Measurements from ENCODE around the gene ABCC4.

ABCC4 gene

DNA sequence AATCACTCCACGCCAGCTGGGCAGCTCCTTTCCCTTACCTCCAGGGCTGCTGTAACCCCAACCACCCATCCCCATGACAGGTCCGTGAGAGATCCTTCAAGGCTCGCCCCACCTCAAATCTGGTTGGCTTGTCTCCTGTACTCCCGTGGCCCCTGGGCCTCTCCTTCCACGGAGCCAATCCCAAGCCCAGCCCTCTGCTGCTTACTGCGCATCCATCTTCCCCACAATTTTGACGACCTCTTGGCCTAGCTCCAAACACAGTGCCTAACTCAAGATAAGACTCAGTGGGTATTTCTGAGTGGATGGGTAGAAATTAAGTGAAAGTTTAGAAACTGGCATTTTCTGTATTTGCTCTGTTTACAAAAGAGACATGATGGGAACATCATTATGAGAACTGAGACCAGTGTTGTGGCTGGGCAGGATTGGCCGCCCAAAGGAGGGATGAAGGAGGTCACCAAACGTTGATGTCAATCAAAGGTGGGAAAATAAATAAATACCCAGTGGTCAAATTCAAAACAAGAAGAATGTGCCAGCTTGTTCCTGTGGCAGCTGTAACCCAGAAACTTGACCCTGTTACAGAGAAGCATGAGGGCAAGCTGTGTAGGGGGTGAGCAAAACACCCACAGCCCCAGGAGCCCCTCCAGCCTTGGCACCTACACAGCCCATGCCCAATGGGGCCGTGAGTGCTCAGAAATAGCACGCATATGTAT is 162.2 kb downstream of the ABCC4 start:
- Mint-ChIP-seq H3K27ac (no peak overlapping the region), H3K4me3 (no peak overlapping the region)

DNA sequence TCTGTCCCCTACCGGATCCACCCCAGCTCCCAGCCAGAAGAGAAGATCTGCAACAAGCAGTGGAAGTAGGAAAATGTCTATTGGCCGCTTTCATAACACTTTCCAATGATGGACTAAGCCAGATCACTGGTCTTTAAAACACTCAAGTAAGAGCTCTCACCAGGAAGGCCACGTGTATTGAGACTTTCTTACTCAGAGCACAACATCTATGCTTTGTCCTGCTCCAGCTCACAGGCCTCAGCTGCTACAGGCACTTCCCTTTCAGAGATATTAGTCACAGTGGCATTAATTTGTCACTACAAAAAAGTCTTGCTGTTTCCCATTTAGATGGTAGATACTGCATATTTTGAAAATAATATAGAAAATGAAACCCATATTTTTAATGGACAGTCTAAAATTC is 164.2 kb downstream of the ABCC4 start:
- H3K4me3 Mint-ChIP-seq = no peak overlapping the region

More for the DNA sequence above, 162.2 kb downstream of the ABCC4 start:
- Mint-ChIP-seq H3K36me3 (ENCODE audit: low read depth) (no peaks in the 10 kb centered on the region), H3K4me1 (ENCODE audit: low read depth) (peaks cover 3% of the 10 kb centered on the region), H3K9me3 (no peaks in the 10 kb centered on the region), H3K27me3 (ENCODE audit: low read depth) (no peaks in the 10 kb centered on the region)

GRCh38 chr13:95136638-95137037 is 164.6 kb downstream of the ABCC4 start:
- peaks cover 3% of the 10 kb centered on the region for H3K4me1 Mint-ChIP-seq (ENCODE audit: low read depth)
- no peaks in the 10 kb centered on the region for H3K27me3 Mint-ChIP-seq (ENCODE audit: low read depth)
- H3K27ac Mint-ChIP-seq = no peak overlapping the region
- H3K4me3 Mint-ChIP-seq = no peak overlapping the region
- H3K9me3 Mint-ChIP-seq = no peaks in the 10 kb centered on the region
- H3K36me3 Mint-ChIP-seq (ENCODE audit: low read depth) = no peaks in the 10 kb centered on the region

More for the DNA sequence above, 164.2 kb downstream of the ABCC4 start:
- Mint-ChIP-seq H3K9me3 (no peaks in the 10 kb centered on the region), H3K27me3 (ENCODE audit: low read depth) (no peaks in the 10 kb centered on the region), H3K36me3 (ENCODE audit: low read depth) (no peaks in the 10 kb centered on the region), H3K27ac (no peak overlapping the region), H3K4me1 (ENCODE audit: low read depth) (peaks cover 3% of the 10 kb centered on the region)

DNA sequence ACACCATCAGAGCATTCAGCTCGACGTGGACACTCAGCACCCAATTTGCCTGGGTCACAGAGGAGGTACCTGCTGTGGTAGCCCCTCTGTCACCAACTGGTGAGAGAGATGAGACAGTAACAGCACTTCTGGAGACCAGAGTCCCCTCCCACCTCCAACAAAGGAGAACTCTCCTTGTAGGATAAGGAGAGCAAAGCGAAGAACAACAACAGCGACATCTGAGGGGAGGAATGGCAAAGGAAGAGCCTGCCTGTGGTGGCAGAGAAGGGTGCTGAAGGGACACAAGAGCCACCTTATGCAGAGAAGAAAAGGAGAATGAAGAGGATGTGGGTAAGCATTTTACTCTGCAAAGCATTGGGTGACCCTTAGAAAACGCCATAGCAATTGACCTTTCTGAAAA is 167.8 kb downstream of the ABCC4 start:
- Mint-ChIP-seq H3K9me3 (no peaks in the 10 kb centered on the region), H3K4me3 (no peak overlapping the region), H3K27ac (no peak overlapping the region)

DNA sequence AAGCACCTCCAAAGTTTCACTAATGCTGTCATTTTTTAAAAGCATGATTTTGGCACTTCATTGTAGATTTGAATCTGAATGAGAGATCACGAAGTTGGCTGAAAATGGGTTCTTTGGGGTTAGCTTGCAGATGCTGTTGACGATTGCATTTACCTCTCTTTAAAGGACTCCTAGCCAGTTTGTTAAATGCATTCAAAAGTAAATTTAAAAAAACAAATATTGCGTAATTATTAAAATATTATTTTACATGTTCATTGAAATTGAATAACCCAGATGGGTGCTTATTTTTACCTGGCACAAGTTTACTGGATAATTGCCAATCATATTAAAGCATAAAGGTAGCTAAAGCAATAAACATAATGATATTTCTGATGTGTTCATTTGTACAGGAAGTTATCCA is 172.2 kb downstream of the ABCC4 start:
- H3K9me3 Mint-ChIP-seq = no peaks in the 10 kb centered on the region
- no peak overlapping the region for H3K4me3 Mint-ChIP-seq
- no peaks in the 10 kb centered on the region for H3K27me3 Mint-ChIP-seq (ENCODE audit: low read depth)
- H3K36me3 Mint-ChIP-seq (ENCODE audit: low read depth) = no peaks in the 10 kb centered on the region
- no peak overlapping the region for H3K27ac Mint-ChIP-seq
- H3K4me1 Mint-ChIP-seq (ENCODE audit: low read depth) = no peaks in the 10 kb centered on the region

More for the DNA sequence above, 167.8 kb downstream of the ABCC4 start:
- Mint-ChIP-seq H3K4me1 (ENCODE audit: low read depth) (peaks cover 3% of the 10 kb centered on the region), H3K27me3 (ENCODE audit: low read depth) (no peaks in the 10 kb centered on the region), H3K36me3 (ENCODE audit: low read depth) (no peaks in the 10 kb centered on the region)

DNA sequence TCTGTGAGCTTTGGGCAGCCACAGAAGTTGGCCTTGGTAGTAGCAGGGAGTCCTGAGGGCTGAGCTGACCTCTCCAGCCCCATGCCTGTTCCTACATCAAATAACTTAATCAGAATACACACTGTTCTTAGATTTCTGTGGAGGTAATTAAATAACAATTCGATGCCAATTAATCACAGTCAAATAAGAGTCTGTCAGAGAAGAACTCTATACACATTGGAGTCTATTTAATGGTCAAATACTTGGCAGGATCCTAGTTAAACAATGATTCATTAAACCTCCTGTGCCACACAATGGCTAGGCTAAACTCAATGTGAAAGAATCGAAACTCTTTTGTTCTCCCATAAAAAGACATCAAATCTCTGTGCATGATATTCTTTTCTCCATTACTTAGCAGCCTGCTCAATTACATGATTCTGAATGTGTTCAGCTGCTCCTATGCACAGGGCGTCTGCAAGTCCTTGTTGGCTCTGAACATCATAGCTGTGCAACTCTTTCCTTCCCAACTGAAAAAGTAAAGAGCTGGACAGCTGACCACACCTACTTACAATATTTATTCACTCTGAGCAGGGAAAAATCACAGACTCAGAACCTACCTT is 173.1 kb downstream of the ABCC4 start:
- no peaks in the 10 kb centered on the region for H3K9me3 Mint-ChIP-seq
- H3K4me3 Mint-ChIP-seq = no peak overlapping the region
- H3K36me3 Mint-ChIP-seq (ENCODE audit: low read depth) = no peaks in the 10 kb centered on the region
- H3K27me3 Mint-ChIP-seq (ENCODE audit: low read depth) = no peaks in the 10 kb centered on the region
- no peak overlapping the region for H3K27ac Mint-ChIP-seq
- no peaks in the 10 kb centered on the region for H3K4me1 Mint-ChIP-seq (ENCODE audit: low read depth)

GRCh38 chr13:95124959-95125358 is 176.3 kb downstream of the ABCC4 start:
- Mint-ChIP-seq H3K27ac (no peak overlapping the region), H3K27me3 (ENCODE audit: low read depth) (no peaks in the 10 kb centered on the region), H3K9me3 (no peaks in the 10 kb centered on the region), H3K4me3 (no peak overlapping the region), H3K4me1 (ENCODE audit: low read depth) (peaks cover 6% of the 10 kb centered on the region), H3K36me3 (ENCODE audit: low read depth) (peaks cover 2% of the 10 kb centered on the region)

- Mint-ChIP-seq H3K4me3 (no peak overlapping the region), H3K9me3 (no peaks in the 10 kb centered on the region), H3K36me3 (ENCODE audit: low read depth) (peaks cover 2% of the 10 kb centered on the region), H3K4me1 (ENCODE audit: low read depth) (peaks cover 6% of the 10 kb centered on the region), H3K27me3 (ENCODE audit: low read depth) (no peaks in the 10 kb centered on the region), H3K27ac (no peak overlapping the region)
Measured at GRCh38 chr13:95123726-95124125, 177.5 kb downstream of the ABCC4 start.

DNA sequence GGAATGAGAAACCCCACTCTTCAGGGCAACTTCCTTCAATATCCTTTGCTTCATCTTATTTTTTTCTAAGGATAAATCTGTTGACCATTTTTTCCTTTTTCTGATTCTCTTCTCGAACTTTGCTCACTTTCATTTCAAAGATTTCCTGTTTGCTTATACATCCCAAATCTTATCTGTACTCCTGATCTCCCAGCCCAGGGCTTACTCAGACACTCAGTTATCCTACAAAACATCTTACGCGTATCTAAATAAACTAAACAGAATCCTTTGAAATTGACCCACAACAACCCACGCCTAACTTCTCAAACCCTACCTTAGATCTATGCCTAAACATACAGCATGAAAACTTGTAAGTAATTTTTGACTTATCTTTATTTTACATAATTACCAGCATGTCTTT is 179.2 kb downstream of the ABCC4 start:
- peaks cover 2% of the 10 kb centered on the region for H3K36me3 Mint-ChIP-seq (ENCODE audit: low read depth)
- no peak overlapping the region for H3K27ac Mint-ChIP-seq
- H3K4me3 Mint-ChIP-seq = no peak overlapping the region
- no peaks in the 10 kb centered on the region for H3K9me3 Mint-ChIP-seq
- H3K4me1 Mint-ChIP-seq (ENCODE audit: low read depth) = peaks cover 6% of the 10 kb centered on the region
- H3K27me3 Mint-ChIP-seq (ENCODE audit: low read depth) = no peaks in the 10 kb centered on the region

DNA sequence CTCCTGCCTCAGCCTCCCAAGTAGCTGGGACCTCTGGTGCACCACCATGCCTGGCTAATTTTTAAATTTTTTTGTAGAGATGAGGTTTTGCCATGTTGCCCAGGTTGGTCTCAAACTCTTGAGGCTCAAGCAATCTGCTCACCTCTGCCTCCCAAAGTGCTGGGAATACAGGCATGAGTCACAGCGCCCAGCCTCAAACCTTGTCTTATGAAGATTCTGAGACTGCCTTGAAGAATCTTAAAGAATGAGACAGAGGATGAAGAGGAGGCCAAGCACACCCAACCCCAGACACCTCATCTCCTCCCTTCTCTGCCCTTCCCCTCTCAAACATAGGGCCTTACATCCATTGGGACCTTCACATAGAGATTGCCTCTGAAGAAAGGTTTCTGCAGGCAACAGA is 179.7 kb downstream of the ABCC4 start:
- Mint-ChIP-seq H3K27me3 (ENCODE audit: low read depth) (no peaks in the 10 kb centered on the region), H3K4me1 (ENCODE audit: low read depth) (peaks cover 6% of the 10 kb centered on the region), H3K36me3 (ENCODE audit: low read depth) (peaks cover 2% of the 10 kb centered on the region), H3K4me3 (no peak overlapping the region), H3K9me3 (no peaks in the 10 kb centered on the region), H3K27ac (no peak overlapping the region)

GRCh38 chr13:95120650-95121049 is 180.6 kb downstream of the ABCC4 start:
- H3K9me3 Mint-ChIP-seq = no peaks in the 10 kb centered on the region
- H3K36me3 Mint-ChIP-seq (ENCODE audit: low read depth) = peaks cover 2% of the 10 kb centered on the region
- peaks cover 6% of the 10 kb centered on the region for H3K4me1 Mint-ChIP-seq (ENCODE audit: low read depth)
- no peak overlapping the region for H3K27ac Mint-ChIP-seq
- H3K27me3 Mint-ChIP-seq (ENCODE audit: low read depth) = no peaks in the 10 kb centered on the region
- H3K4me3 Mint-ChIP-seq = no peak overlapping the region

- Mint-ChIP-seq H3K36me3 (ENCODE audit: low read depth) (peaks cover 2% of the 10 kb centered on the region), H3K4me3 (no peak overlapping the region), H3K27ac (no peak overlapping the region), H3K4me1 (ENCODE audit: low read depth) (peaks cover 6% of the 10 kb centered on the region), H3K9me3 (no peaks in the 10 kb centered on the region), H3K27me3 (ENCODE audit: low read depth) (no peaks in the 10 kb centered on the region)
Measured at GRCh38 chr13:95118541-95119324, 182.5 kb downstream of the ABCC4 start.

DNA sequence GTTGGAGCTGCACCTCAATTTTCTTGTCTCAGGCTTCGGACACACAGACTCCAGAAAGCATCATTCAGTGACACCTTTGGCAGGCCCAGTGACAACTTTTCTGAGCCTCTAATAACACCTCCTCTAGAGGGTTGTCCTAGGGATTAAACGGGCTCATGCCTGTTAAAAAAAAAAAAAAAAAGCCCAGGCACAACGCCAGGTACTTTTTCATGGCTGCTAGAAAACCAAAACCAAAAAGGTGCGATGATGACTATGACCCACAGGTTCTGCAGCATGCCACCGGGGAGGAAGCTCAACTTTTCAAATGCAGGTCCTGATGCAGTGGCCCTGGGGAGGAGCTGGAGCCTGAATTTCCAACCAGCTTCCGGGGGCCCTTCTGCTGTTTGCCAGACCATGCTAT is 184.2 kb downstream of the ABCC4 start:
- peaks cover 2% of the 10 kb centered on the region for H3K36me3 Mint-ChIP-seq (ENCODE audit: low read depth)
- H3K9me3 Mint-ChIP-seq = no peaks in the 10 kb centered on the region
- peaks cover 4% of the 10 kb centered on the region for H3K4me1 Mint-ChIP-seq (ENCODE audit: low read depth)
- no peak overlapping the region for H3K27ac Mint-ChIP-seq
- no peak overlapping the region for H3K4me3 Mint-ChIP-seq
- no peaks in the 10 kb centered on the region for H3K27me3 Mint-ChIP-seq (ENCODE audit: low read depth)

GRCh38 chr13:95115525-95115924 is 185.7 kb downstream of the ABCC4 start:
- H3K36me3 Mint-ChIP-seq (ENCODE audit: low read depth) = no peaks in the 10 kb centered on the region
- no peaks in the 10 kb centered on the region for H3K9me3 Mint-ChIP-seq
- H3K4me3 Mint-ChIP-seq = no peak overlapping the region
- no peaks in the 10 kb centered on the region for H3K4me1 Mint-ChIP-seq (ENCODE audit: low read depth)
- no peak overlapping the region for H3K27ac Mint-ChIP-seq
- H3K27me3 Mint-ChIP-seq (ENCODE audit: low read depth) = no peaks in the 10 kb centered on the region

DNA sequence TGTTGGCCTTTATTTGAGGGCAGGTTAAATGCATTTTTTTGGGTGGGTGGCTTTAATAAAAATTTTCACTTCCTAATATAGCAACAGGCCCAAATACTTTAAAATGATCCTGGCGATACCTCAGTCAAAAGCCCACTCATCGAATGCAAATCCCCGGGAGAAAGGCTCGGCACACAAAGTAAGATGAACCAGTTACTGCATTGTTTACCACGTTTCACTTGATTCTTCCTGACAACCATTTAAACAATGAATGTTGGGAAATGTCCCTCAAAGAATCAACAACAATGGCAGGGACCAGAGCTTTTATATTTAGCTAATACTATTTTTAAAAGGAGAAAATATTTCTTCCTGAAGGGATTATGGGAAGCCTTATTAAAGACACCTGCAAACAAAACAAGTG is 187.7 kb downstream of the ABCC4 start:
- no peaks in the 10 kb centered on the region for H3K27me3 Mint-ChIP-seq (ENCODE audit: low read depth)
- H3K4me3 Mint-ChIP-seq = no peak overlapping the region
- no peaks in the 10 kb centered on the region for H3K4me1 Mint-ChIP-seq (ENCODE audit: low read depth)
- peaks cover 4% of the 10 kb centered on the region for H3K36me3 Mint-ChIP-seq (ENCODE audit: low read depth)
- H3K27ac Mint-ChIP-seq = no peak overlapping the region
- peaks cover 4% of the 10 kb centered on the region for H3K9me3 Mint-ChIP-seq
